HL-60/S4 (cell line): ENCODE measurements around the gene IFNA21.
"Not testable (repeated sequence)": the region's sequence is repeated elsewhere in the genome, so short reads cannot be mapped to it uniquely, and the experiment has no call there.

Experiments used
- in situ Hi-C: fragments of 300-500 bp; cut with MboI; formaldehyde crosslinking; loops from 2 replicates; pipeline ENCODE4 v1.14.3; 2022; ENCODE audit warnings: low sequenced_read_pairs

Gene IFNA21

GRCh38 chr9:21166560-21166959, at the start of gene IFNA21:
Gene IFNA21 (minus strand): TSS chr9:21166660. CDS start chr9:21166612, 48 bp downstream.
- in situ Hi-C loops = not testable (repeated sequence)

- in situ Hi-C loops = not testable (repeated sequence)
Measured at GRCh38 chr9:21213411-21214326, 47.2 kb upstream of the IFNA21 start.

- in situ Hi-C loops = not testable (repeated sequence)
Measured at GRCh38 chr9:21212160-21212559, 45.7 kb upstream of the IFNA21 start.

- in situ Hi-C loops = not testable (repeated sequence)
Measured at GRCh38 chr9:21210782-21211181, 44.3 kb upstream of the IFNA21 start.

GRCh38 chr9:21210311-21210710, 43.9 kb upstream of the IFNA21 start:
- in situ Hi-C loops = no loop called here

- in situ Hi-C loops = not testable (repeated sequence)
Measured at GRCh38 chr9:21207043-21207442, 40.6 kb upstream of the IFNA21 start, which contains the start of gene IFNA10. Gene IFNA10 (minus strand): TSS chr9:21207143. CDS start chr9:21207097, 46 bp downstream.

- in situ Hi-C loops = no loop called here
Measured at GRCh38 chr9:21205204-21205603, 38.7 kb upstream of the IFNA21 start.

- in situ Hi-C loops = not testable (repeated sequence)
Measured at GRCh38 chr9:21202105-21202504, 35.6 kb upstream of the IFNA21 start, which contains the start of gene IFNA7. Gene IFNA7 (minus strand): TSS chr9:21202205. CDS start chr9:21202165, 40 bp downstream.

GRCh38 chr9:21194867-21195776, 28.7 kb upstream of the IFNA21 start:
- in situ Hi-C loops = not testable (repeated sequence)

- in situ Hi-C loops = not testable (repeated sequence)
Measured at GRCh38 chr9:21187487-21187886, 21.0 kb upstream of the IFNA21 start, which contains the start of gene IFNA4. Gene IFNA4 (minus strand): TSS chr9:21187587. CDS start chr9:21187531, 56 bp downstream.

GRCh38 chr9:21182810-21183736, 16.6 kb upstream of the IFNA21 start:
- in situ Hi-C loops = not testable (repeated sequence)

GRCh38 chr9:21174671-21175070, 8.2 kb upstream of the IFNA21 start:
- in situ Hi-C loops = no loop called here

- in situ Hi-C loops = no loop called here
Measured at GRCh38 chr9:21172156-21172555, 5.7 kb upstream of the IFNA21 start.

- in situ Hi-C loops = no loop called here
Measured at GRCh38 chr9:21171351-21171750, 4.9 kb upstream of the IFNA21 start.

- in situ Hi-C loops = no loop called here
Measured at GRCh38 chr9:21165516-21165915, 944 bp downstream of the IFNA21 start.

- in situ Hi-C loops = no loop called here
Measured at GRCh38 chr9:21160178-21160577, 6.3 kb downstream of the IFNA21 start.

- in situ Hi-C loops = no loop called here
Measured at GRCh38 chr9:21155501-21155900, 11.0 kb downstream of the IFNA21 start.

GRCh38 chr9:21154018-21154608, 12.3 kb downstream of the IFNA21 start:
- in situ Hi-C loops = no loop called here

- in situ Hi-C loops = no loop called here
Measured at GRCh38 chr9:21153336-21154017, 13.0 kb downstream of the IFNA21 start.
